A549 treated with AZD9567 at 1 μM for 4 hours (cell line): ENCODE data around the gene SNW1. TPM values are rescaled to one million over a fixed set of nuclear protein-coding genes. Genes with fewer than 3 reads are reported as not detected.

Experiments used
- total RNA-seq: library from RNA; stranded (reverse); fragments of 200-300 nt; extraction: Qiagen RNA extraction; gene quantifications from 5 replicates; pipeline ENCODE4 v1.2.3, GENCODE V29; 2022; ENCODE audit not compliant: insufficient read depth

The SNW1 gene
- 68.8 to 81.2 TPM (median 73.9 TPM) in 5 replicates for total RNA-seq

DNA sequence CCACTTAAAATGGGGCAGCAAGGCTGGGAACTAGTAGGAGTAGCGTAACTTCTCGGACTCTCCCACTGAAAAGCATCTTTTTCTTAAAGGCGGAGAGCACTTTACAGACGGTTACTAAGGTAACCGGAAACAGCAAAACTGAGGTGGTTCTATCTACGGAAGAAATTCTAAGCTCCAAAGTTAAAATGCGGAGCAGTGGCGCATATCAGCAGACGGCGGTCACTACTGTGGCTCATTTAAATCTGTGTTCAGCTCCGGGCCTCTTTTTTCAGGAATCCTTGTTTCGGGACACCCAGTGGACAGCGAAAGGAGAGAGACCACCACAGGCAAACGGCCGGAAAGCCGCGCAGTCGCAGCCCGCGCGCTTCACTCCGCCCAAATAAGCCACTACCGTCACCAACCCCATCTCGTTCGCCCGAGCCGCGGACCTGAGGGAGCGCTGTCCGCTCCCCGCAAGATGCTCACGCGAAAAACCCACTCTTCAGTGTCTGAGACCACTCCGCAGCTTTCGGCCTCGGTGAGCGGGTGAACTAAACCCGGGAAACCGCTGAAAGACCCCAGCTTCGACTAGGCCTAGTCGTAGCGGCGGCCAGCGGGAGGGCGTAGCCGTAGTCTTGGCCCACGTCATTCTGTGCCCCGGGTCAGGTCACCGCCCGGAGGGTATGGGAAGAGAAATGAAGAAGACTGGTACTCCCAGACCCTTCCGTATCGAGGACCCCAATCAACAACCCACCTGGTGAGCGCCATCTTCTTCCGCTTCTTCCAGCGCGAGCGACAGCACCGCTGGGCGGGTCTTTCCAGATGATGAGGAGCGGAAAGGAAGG lies at the start of gene SNW1:
Gene SNW1 (minus strand): TSS at position 776 of the 824 bp plus-strand sequence. CDS start 29 bp downstream, at position 747.

DNA sequence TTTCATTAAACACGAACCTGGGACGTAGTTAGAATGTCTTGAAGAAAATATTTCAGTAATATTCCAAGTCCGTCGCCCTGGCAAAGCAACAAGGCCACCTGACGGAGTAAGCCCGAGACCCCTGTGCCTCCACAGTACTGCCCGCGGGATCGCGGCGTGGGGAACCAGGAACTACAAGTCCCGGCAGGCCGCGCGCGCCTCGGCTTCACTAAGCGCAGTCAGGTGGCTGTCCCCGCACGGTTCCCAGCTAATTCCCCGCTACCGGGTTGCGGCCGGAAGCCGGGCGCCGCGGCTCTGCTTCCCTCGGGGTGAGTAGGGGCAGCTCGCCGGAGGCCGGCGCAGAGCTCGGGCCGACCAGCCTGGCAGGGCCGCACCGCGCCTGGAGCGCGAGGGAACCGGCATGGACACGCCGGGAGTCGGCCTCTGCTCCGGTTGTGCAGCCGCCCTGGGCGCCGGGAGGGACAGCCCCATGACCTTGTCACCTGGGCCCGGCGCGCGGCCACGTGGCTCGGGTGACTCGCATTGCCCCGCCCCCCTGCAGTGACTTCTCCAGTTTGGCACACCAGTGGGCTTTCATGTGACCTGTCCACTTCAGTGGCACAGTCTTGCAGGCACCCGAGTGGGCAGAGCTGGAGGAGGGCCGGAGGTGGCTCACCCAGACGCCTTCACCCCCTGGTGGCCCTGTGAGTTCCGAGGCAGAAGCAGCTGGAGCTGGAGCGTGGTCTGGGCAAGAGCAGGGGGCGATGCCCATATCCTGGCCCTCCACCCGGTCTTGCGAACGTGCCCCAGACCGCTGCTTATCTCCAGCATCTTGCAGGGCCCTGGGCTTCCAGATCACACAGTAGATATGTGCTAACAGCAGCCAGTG lies 39.1 kb upstream of the SNW1 start, which contains the start of gene ADCK1:
Gene ADCK1 (plus strand): TSS at position 247 of the 868 bp plus-strand sequence. CDS start 18,870 bp downstream, outside the sequence.

DNA sequence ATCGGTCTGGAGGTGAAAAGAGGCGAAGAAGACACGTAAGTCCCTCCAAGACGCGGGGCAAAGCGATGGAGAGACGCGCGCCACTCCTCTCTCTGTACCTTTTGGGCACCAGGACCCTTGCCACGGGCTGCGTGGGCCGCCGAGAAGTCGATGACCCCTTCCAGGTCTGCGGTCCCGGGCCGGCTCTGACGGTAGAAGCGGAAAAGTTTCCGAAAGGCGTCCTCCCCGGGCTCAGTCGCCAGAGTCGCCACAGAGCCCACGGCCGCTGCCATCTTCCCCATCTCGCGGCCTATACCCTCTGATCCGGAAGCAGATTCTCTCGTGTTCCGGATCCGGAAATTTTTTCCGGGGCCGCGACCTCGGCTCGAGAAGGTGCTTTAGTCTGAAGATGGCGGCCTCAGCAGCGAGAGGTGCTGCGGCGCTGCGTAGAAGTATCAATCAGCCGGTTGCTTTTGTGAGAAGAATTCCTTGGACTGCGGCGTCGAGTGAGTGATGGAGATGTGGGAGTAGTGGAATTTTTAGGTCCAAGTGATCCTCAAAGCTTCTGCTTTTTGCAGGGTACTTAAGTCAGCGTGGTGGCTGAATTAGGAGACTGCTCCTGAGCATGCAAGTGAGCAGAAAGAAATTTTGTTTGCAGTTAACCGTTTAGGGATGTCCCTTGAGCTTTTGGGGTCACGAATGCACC lies 53.1 kb downstream of the SNW1 start, which contains the start of the genes ALKBH1 and SLIRP:
Gene ALKBH1 (minus strand): TSS at position 300 of the 685 bp plus-strand sequence. CDS start 19 bp downstream, at position 281.
Gene SLIRP (plus strand): TSS at position 380 of the 685 bp plus-strand sequence. CDS start 9 bp downstream, at position 389.

Other genes with a start within 250 kb of the SNW1 start
- gene SPTLC2, start 144.5 kb downstream of the SNW1 start, total RNA-seq, result 28.0 to 38.2 TPM (median 33.9 TPM) in 5 replicates
- 15.3 to 17.0 TPM (median 16.3 TPM) in 5 replicates for gene ALKBH1, start 53.1 kb downstream of the SNW1 start, total RNA-seq
- 359 to 451 TPM (median 419 TPM) in 5 replicates for gene SLIRP, start 53.1 kb downstream of the SNW1 start, total RNA-seq
- 6.2 to 7.0 TPM (median 6.8 TPM) in 5 replicates for gene ADCK1, start 39.0 kb upstream of the SNW1 start, total RNA-seq